Ishikawa (cell line): ENCODE data around the gene KRTAP16-1.

Source experiments
- CEBPB ChIP-seq: IDR thresholded peaks from 2 replicates; pipeline ENCODE4 v1.6.1; 2012
- CREB1 ChIP-seq: IDR thresholded peaks from 2 replicates; pipeline ENCODE4 v1.6.1; 2012; ENCODE audit warnings: low read depth
- EGR1 ChIP-seq: IDR thresholded peaks from 2 replicates; pipeline ENCODE4 v1.6.1; 2012
- EP300 ChIP-seq: IDR thresholded peaks from 2 replicates; pipeline ENCODE4 v1.6.1; 2012; ENCODE audit warnings: borderline replicate concordance
- FOXM1 ChIP-seq: IDR thresholded peaks from 2 replicates; pipeline ENCODE4 v1.6.1; 2012; ENCODE audit warnings: low read depth, borderline replicate concordance
- MAX ChIP-seq: IDR thresholded peaks from 2 replicates; pipeline ENCODE4 v1.6.1; 2012
- NFIC ChIP-seq: IDR thresholded peaks from 2 replicates; pipeline ENCODE4 v1.6.1; 2012
- RAD21 ChIP-seq: IDR thresholded peaks from 2 replicates; pipeline ENCODE4 v1.6.1; 2012; ENCODE audit warnings: low read depth
- REST ChIP-seq: IDR thresholded peaks from 2 replicates; pipeline ENCODE4 v1.6.1; 2012; ENCODE audit warnings: low read depth, mild to moderate bottlenecking
- TAF1 ChIP-seq: IDR thresholded peaks from 2 replicates; pipeline ENCODE4 v1.6.1; 2012; ENCODE audit warnings: low read depth, mild to moderate bottlenecking
- TCF12 ChIP-seq: IDR thresholded peaks from 2 replicates; pipeline ENCODE4 v1.6.1; 2012; ENCODE audit warnings: low read depth
- TEAD4 ChIP-seq: IDR thresholded peaks from 2 replicates; pipeline ENCODE4 v1.6.1; 2012
- USF1 ChIP-seq: IDR thresholded peaks from 2 replicates; pipeline ENCODE4 v1.6.1; 2012
- YY1 ChIP-seq: IDR thresholded peaks from 2 replicates; pipeline ENCODE4 v1.6.1; 2012; ENCODE audit warnings: low read depth
- ZBTB7A ChIP-seq: IDR thresholded peaks from 2 replicates; pipeline ENCODE4 v1.6.1; 2012; ENCODE audit warnings: low read depth

KRTAP16-1 gene

GRCh38 chr17:41308918-41309359, at the start of gene KRTAP16-1:
Gene KRTAP16-1, minus strand, starts transcription at chr17:41309309. Its CDS starts 56 bp downstream, at chr17:41309253.
- TF ChIP-seq YY1 (no peak), USF1 (no peak), ZBTB7A (no peak), CREB1 (no peak), MAX (no peak), TAF1 (no peak), EP300 (no peak), RAD21 (no peak), REST (no peak), TEAD4 (no peak), NFIC (no peak), CEBPB (no peak), FOXM1 (no peak), TCF12 (no peak), EGR1 (no peak)

- no peak for TF ChIP-seq TCF12
- TF ChIP-seq REST: no peak
- no peak for TF ChIP-seq EP300
- no peak for TF ChIP-seq ZBTB7A
- no peak for TF ChIP-seq CREB1
- TF ChIP-seq EGR1: no peak
- TF ChIP-seq RAD21: no peak
- TF ChIP-seq CEBPB: no peak
- no peak for TF ChIP-seq NFIC
Measured at GRCh38 chr17:41354536-41354935, 45.4 kb upstream of the KRTAP16-1 start.

GRCh38 chr17:41352597-41353366, 43.7 kb upstream of the KRTAP16-1 start:
- TF ChIP-seq ZBTB7A (no peak), REST (peak; percentile 88)

GRCh38 chr17:41351177-41351576, 42.1 kb upstream of the KRTAP16-1 start:
- no peak for TF ChIP-seq EP300
- TF ChIP-seq REST: no peak
- TF ChIP-seq CREB1: no peak
- no peak for TF ChIP-seq TAF1
- no peak for TF ChIP-seq CEBPB
- TF ChIP-seq YY1: no peak
- no peak for TF ChIP-seq TEAD4
- TF ChIP-seq TCF12: no peak
- no peak for TF ChIP-seq MAX
- no peak for TF ChIP-seq ZBTB7A
